ENCODE measurements around the gene ATR. TPM values are rescaled to one million over a fixed set of nuclear protein-coding genes. Genes with fewer than 3 reads are reported as not detected.
"Not testable (repeated sequence)": the region's sequence is repeated elsewhere in the genome, so short reads cannot be mapped to it uniquely, and the experiment has no call there.

The ATR gene
- total and polyA plus RNA-seq, 11 donors = 5.4 to 17.0 (median 11.0) TPM

GRCh38 chr3:142424754-142425153 is 153.8 kb downstream of the ATR start:
- Histone ChIP-seq H3K9me3 (no peaks in the 10 kb centered on the region), H3K36me3 (peaks cover 0 to 97% (median 73%) of the 10 kb centered on the region in 9 donors), H3K4me1 (peaks cover 0 to 5% (median 0%) of the 10 kb centered on the region in 12 donors), H3K4me3 (no peak overlapping the region), H3K27ac (no peak overlapping the region), H3K27me3 (no peaks in the 10 kb centered on the region)
- TF ChIP-seq CTCF (IDR thresholded peaks at IDR 0.05) (no peak), POLR2A (IDR thresholded peaks at IDR 0.05) (no peak)
- DNase-seq = no peak
- no peak for ATAC-seq
- 94 to 98% (median 95%) methylated on average over 1 of the region's 1 CpG for WGBS, 4 donors
- intact Hi-C loops (cut with DNase I) = no loop called here

GRCh38 chr3:142418926-142419592 is 159.5 kb downstream of the ATR start:
- Histone ChIP-seq H3K4me3 (no peak overlapping the region), H3K27ac (no peak overlapping the region), H3K9me3 (no peaks in the 10 kb centered on the region), H3K36me3 (peaks cover 0 to 100% (median 99%) of the 10 kb centered on the region in 9 donors), H3K27me3 (no peaks in the 10 kb centered on the region), H3K4me1 (no peaks in the 10 kb centered on the region)
- TF ChIP-seq CTCF (IDR thresholded peaks at IDR 0.05) = no peak
- no peak for TF ChIP-seq POLR2A (IDR thresholded peaks at IDR 0.05)
- ATAC-seq = no peak
- no peak for DNase-seq
- WGBS, 4 donors = 82 to 90% (median 85%) methylated on average over 5 of the region's 5 CpGs
- intact Hi-C loops (cut with DNase I) = loop anchor here in 2 of 10 donors (10.0 kb wide), 1 partner anchor 54 kb away; no protein-coding TSS in a partner anchor

- WGBS, 4 donors = 88 to 97% (median 91%) methylated on average over 1 of the region's 1 CpG
- no peaks in the 10 kb centered on the region for H3K4me1 ChIP-seq
- no peaks in the 10 kb centered on the region for H3K27me3 ChIP-seq
- TF ChIP-seq CTCF (IDR thresholded peaks at IDR 0.05) = no peak
- TF ChIP-seq POLR2A (IDR thresholded peaks at IDR 0.05) = no peak
- no peak overlapping the region for H3K27ac ChIP-seq
- no peaks in the 10 kb centered on the region for H3K9me3 ChIP-seq
- H3K4me3 ChIP-seq = no peak overlapping the region
- no peak for ATAC-seq
- intact Hi-C loops (cut with DNase I) = loop anchor here in 2 of 10 donors (10.0 kb wide), 1 partner anchor 53 kb away; no protein-coding TSS in a partner anchor
- peaks cover 0 to 100% (median 100%) of the 10 kb centered on the region in 9 donors for H3K36me3 ChIP-seq
- no peak for DNase-seq
Measured at GRCh38 chr3:142417302-142417701, 161.2 kb downstream of the ATR start.

GRCh38 chr3:142400537-142400936 is 178.0 kb downstream of the ATR start:
- intact Hi-C loops (cut with DNase I) = not testable (repeated sequence)

More at GRCh38 chr3:142400537-142400936, 178.0 kb downstream of the ATR start:
- peaks cover 0 to 100% (median 96%) of the 10 kb centered on the region in 9 donors for H3K36me3 ChIP-seq
- H3K4me1 ChIP-seq, H3K4me3 ChIP-seq, ATAC-seq, DNase-seq, H3K27me3 ChIP-seq, H3K9me3 ChIP-seq, H3K27ac ChIP-seq: not testable (repeated sequence)
- 94 to 98% (median 97%) methylated on average over 7 of the region's 7 CpGs for WGBS, 4 donors

Other genes starting within 250 kb of the ATR start
- gene XRN1, start 130.7 kb downstream of the ATR start, total RNA-seq = 10 to 100 TPM; 15.2 to 35.5 (median 27.5) TPM
- gene XRN1, start 130.7 kb downstream of the ATR start, polyA plus RNA-seq = 1 to 10 TPM; 3.8 to 5.3 TPM
- gene PLS1, start 17.7 kb upstream of the ATR start, total RNA-seq = 1 to 10 TPM in 8 of 9 donors, under 1 TPM in 1; 0.99 to 3.7 (median 1.7) TPM
- gene PLS1, start 17.7 kb upstream of the ATR start, polyA plus RNA-seq = 1 to 10 TPM in 1 of 2 donors, under 1 TPM in 1; 0.80 to 2.6 TPM
- gene TRPC1, start 145.3 kb upstream of the ATR start, total RNA-seq = 10 to 100 TPM in 5 of 9 donors, 1 to 10 TPM in 4; 5.9 to 14.2 (median 11.2) TPM
- gene TRPC1, start 145.3 kb upstream of the ATR start, polyA plus RNA-seq = 1 to 10 TPM; 3.0 to 9.6 TPM

All from heart left ventricle (tissue), 16 donors.